HG03280 (cell line): ENCODE data around the gene DPEP3.

Source experiments
- ATAC-seq: cut with Tn5 transposase; IDR thresholded peaks from one replicate; pipeline ENCODE4 v1.9.1; 2021; ENCODE audit warnings: mild to moderate bottlenecking, moderate library complexity; ENCODE audit not compliant: unreplicated experiment

The DPEP3 gene

GRCh38 chr16:67933805-67934204 is 46.5 kb downstream of the DPEP3 start:
- ATAC-seq, result no peak

GRCh38 chr16:67932462-67932840 is 47.8 kb downstream of the DPEP3 start:
- no peak for ATAC-seq

- ATAC-seq, result no peak
Measured at GRCh38 chr16:67931712-67932461, 48.4 kb downstream of the DPEP3 start, which contains the start of gene CTRL. TSS of gene CTRL (minus strand) at chr16:67931862. CDS start at chr16:67931852, 10 bp downstream.

- no peak for ATAC-seq
Measured at GRCh38 chr16:67930678-67931211, 49.6 kb downstream of the DPEP3 start.

GRCh38 chr16:67930191-67930590 is 50.1 kb downstream of the DPEP3 start:
- no peak for ATAC-seq

GRCh38 chr16:67928561-67929364 is 51.5 kb downstream of the DPEP3 start:
- ATAC-seq, result no peak

- ATAC-seq, result no peak
Measured at GRCh38 chr16:67928147-67928546, 52.2 kb downstream of the DPEP3 start.

- ATAC-seq, result no peak
Measured at GRCh38 chr16:67927131-67927941, 53.0 kb downstream of the DPEP3 start.

GRCh38 chr16:67926181-67926750 is 54.0 kb downstream of the DPEP3 start:
- ATAC-seq, result no peak
